Gastrocnemius medialis (tissue), 4 donors: Measurements from ENCODE around the gene CCDC106.

Experiments
- POLR2A ChIP-seq, 2 donors: fragments of 450-650 bp; IDR thresholded peaks; one replicate each; pipeline ENCODE4 v1.6.1; 2017; ENCODE audit warnings: antibody characterized with exemption in 2 of 2, mild to moderate bottlenecking in 2 of 2, moderate library complexity in 2 of 2
- TF ChIP-seq, protein P1 (sequence below), 5 experiments: fragments of 450-650 bp in 3 of 5; fragments of 200-600 bp in 2 of 5; sonication (generic) in 2 of 5; IDR thresholded peaks in 4 of 5; conservative IDR thresholded peaks in 1 of 5; 1 replicate in 4 of 5; 2 replicates in 1 of 5; pipeline ENCODE4 v1.5.1; 2016 to 2019; ENCODE audit warnings: antibody characterized with exemption in 5 of 5, mild to moderate bottlenecking in 3 of 5, moderate library complexity in 3 of 5

DNA sequence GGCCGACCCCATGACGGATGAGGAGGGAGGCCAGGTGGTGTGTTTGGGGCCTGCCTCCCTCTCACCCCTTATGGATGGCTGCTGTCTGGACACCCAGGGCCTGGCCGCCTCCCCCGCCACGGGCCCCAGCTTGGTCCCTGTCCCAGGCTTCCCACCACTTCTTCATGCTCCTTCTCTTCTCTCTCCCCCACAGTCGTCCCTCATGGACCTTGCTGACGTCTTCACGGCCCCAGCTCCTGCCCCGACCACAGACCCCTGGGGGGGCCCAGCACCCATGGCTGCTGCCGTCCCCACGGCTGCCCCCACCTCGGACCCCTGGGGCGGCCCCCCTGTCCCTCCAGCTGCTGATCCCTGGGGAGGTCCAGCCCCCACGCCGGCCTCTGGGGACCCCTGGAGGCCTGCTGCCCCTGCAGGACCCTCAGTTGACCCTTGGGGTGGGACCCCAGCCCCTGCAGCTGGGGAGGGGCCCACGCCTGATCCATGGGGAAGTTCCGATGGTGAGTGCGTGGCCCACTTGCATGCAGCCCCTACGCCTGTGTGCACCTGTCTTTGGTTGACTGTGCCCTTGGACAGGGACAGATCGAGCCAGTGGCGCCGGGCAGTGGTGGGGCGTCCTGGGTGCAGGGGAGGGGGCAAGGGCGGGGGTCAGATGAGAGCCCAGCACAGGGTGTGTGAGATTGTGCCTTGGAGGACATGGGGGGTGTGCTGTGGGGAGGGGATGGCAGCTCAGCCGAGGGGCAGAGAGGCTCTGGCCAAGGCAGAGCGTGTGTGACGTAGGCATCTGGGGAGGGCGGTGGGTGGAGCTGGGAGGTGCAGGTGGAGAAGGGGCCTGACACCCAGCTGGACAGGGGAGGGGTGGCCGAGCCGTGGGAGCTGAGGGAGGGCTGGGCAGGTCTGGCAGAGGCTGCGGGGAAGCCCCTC is 43.8 kb downstream of the CCDC106 start:
- TF ChIP-seq, protein P1, sequence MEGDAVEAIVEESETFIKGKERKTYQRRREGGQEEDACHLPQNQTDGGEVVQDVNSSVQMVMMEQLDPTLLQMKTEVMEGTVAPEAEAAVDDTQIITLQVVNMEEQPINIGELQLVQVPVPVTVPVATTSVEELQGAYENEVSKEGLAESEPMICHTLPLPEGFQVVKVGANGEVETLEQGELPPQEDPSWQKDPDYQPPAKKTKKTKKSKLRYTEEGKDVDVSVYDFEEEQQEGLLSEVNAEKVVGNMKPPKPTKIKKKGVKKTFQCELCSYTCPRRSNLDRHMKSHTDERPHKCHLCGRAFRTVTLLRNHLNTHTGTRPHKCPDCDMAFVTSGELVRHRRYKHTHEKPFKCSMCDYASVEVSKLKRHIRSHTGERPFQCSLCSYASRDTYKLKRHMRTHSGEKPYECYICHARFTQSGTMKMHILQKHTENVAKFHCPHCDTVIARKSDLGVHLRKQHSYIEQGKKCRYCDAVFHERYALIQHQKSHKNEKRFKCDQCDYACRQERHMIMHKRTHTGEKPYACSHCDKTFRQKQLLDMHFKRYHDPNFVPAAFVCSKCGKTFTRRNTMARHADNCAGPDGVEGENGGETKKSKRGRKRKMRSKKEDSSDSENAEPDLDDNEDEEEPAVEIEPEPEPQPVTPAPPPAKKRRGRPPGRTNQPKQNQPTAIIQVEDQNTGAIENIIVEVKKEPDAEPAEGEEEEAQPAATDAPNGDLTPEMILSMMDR (IDR thresholded peaks at IDR 0.05 in 4 of 5, conservative IDR thresholded peaks at IDR 0.05 in 1 of 5): no peak
- no peak for TF ChIP-seq POLR2A (IDR thresholded peaks at IDR 0.05)
